Vagina (tissue), 2 donors: Measurements from ENCODE around the gene ZPBP.

Experiments used
- POLR2A ChIP-seq, 2 donors: fragments of 450-650 bp; IDR thresholded peaks; one replicate each; pipeline ENCODE4 v1.6.1; 2017; ENCODE audit warnings: antibody characterized with exemption in 2 of 2, mild to moderate bottlenecking in 2 of 2, moderate library complexity in 2 of 2
- TF ChIP-seq, protein P1 (sequence below), 3 experiments: fragments of 450-650 bp in 2 of 3; fragments of 200-600 bp in 1 of 3; sonication (generic) in 1 of 3; IDR thresholded peaks; one replicate each; pipeline ENCODE4 v1.5.1; 2017 to 2019; ENCODE audit warnings: antibody characterized with exemption in 3 of 3, mild to moderate bottlenecking in 2 of 3, moderate library complexity in 2 of 3

DNA sequence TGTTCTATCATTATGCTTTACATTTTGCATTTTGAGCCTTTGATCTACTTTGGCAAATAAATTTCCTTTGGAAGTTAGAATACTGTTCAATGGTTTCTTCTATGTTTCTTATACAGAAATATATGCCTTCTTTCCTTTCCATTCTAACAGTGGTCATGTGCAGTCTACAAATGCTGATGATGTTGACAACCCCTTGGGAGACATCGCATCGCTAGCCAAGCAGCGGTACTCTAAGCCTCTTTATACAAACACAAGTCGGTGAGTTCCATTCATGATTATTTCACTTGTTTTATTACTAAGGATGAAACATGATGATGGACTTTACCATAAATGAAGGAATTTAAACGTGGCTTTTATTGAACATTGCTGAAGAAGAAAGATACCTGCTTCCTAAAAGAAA lies 48.1 kb upstream of the ZPBP start:
- TF ChIP-seq, protein P1, sequence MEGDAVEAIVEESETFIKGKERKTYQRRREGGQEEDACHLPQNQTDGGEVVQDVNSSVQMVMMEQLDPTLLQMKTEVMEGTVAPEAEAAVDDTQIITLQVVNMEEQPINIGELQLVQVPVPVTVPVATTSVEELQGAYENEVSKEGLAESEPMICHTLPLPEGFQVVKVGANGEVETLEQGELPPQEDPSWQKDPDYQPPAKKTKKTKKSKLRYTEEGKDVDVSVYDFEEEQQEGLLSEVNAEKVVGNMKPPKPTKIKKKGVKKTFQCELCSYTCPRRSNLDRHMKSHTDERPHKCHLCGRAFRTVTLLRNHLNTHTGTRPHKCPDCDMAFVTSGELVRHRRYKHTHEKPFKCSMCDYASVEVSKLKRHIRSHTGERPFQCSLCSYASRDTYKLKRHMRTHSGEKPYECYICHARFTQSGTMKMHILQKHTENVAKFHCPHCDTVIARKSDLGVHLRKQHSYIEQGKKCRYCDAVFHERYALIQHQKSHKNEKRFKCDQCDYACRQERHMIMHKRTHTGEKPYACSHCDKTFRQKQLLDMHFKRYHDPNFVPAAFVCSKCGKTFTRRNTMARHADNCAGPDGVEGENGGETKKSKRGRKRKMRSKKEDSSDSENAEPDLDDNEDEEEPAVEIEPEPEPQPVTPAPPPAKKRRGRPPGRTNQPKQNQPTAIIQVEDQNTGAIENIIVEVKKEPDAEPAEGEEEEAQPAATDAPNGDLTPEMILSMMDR (IDR thresholded peaks at IDR 0.05), result no peak
- no peak for TF ChIP-seq POLR2A (IDR thresholded peaks at IDR 0.05)
